Measurements from ENCODE around the gene LMO7.

- TF ChIP-seq CTCF (IDR thresholded peaks at IDR 0.05) (no peak), NR3C1 (CRISPR knock-in tag; conservative IDR thresholded peaks at IDR 0.05; ENCODE audit: low read depth) (no peak), KAT7 (CRISPR knock-in tag; IDR thresholded peaks at IDR 0.05; ENCODE audit: borderline replicate concordance) (no peak), JUN (CRISPR knock-in tag; IDR thresholded peaks at IDR 0.05) (no peak), TCF7 (CRISPR knock-in tag; IDR thresholded peaks at IDR 0.05; ENCODE audit: low read depth) (no peak), GTF2I (CRISPR knock-in tag; conservative IDR thresholded peaks at IDR 0.05) (no peak), TEAD4 (CRISPR knock-in tag; IDR thresholded peaks at IDR 0.05) (no peak), CREM (CRISPR knock-in tag; IDR thresholded peaks at IDR 0.05) (no peak)
These were observed 243.5 kb downstream of the LMO7 start for GRCh38 chr13:75879656-75880055.

Measured in WTC11 (cell line).